A673 (cell line): ENCODE measurements around the gene TOMM34. TPM values are rescaled to one million over a fixed set of nuclear protein-coding genes. Genes with fewer than 3 reads are reported as not detected.

Experiments used
- Bru-seq: library from RNA; stranded (reverse); fragments of 400-500 nt; gene quantifications from one replicate; lab custom pipeline; 2021; lab: Mats Ljungman, UMichigan
- BruChase-seq, 2 experiments: library from RNA; stranded (reverse); fragments of 400-500 nt; gene quantifications; one replicate each; lab custom pipeline; 2021; lab: Mats Ljungman, UMichigan
- BruUV-seq: library from RNA; stranded (reverse); fragments of 400-500 nt; replicated peaks from 2 replicates; lab custom pipeline; 2021; lab: Mats Ljungman, UMichigan
- CTCF ChIA-PET: fragments of 300-600 bp; sonication (Branson Sonifier 250); formaldehyde crosslinking; loops from one replicate; lab custom pipeline; 2022; ENCODE audit warnings: antibody characterized with exemption; lab: Charles Lee
- POLR2A ChIA-PET: fragments of 300-600 bp; sonication (Branson Sonifier 250); formaldehyde crosslinking; loops from one replicate; lab custom pipeline; 2022; ENCODE audit warnings: antibody characterized with exemption; ENCODE audit not compliant: low non-redundant PET; lab: Charles Lee
- DNase-seq: peaks from one replicate; pipeline ENCODE4 v3.0.0-alpha.2; 2015; ENCODE audit warnings: low spot score
- H3K27ac ChIP-seq: fragments of 200-600 bp; sonication (generic); 2 replicates; pipeline ENCODE4 v1.5.1; 2016; ENCODE audit warnings: mixed run types, low read depth, mild to moderate bottlenecking, mixed read lengths, antibody characterized with exemption, low read length; ENCODE audit not compliant: poor library complexity, severe bottlenecking
- H3K27me3 ChIP-seq: fragments of 200-600 bp; sonication (generic); replicated peaks from 2 replicates; pipeline ENCODE4 v1.6.1; 2017; ENCODE audit warnings: mixed run types, low read depth, mild to moderate bottlenecking, mixed read lengths, antibody characterized with exemption, low read length; ENCODE audit not compliant: insufficient read depth, poor library complexity
- H3K36me3 ChIP-seq: fragments of 200-600 bp; sonication (generic); 2 replicates; pipeline ENCODE4 v1.6.1; 2016; ENCODE audit warnings: mixed run types, mild to moderate bottlenecking, mixed read lengths, antibody characterized with exemption, low read length; ENCODE audit not compliant: insufficient read depth, poor library complexity, severe bottlenecking
- H3K4me1 ChIP-seq: fragments of 200-600 bp; sonication (generic); 2 replicates; pipeline ENCODE4 v1.6.1; 2017; ENCODE audit warnings: mixed run types, mild to moderate bottlenecking, mixed read lengths, antibody characterized with exemption, low read length; ENCODE audit not compliant: insufficient read depth, poor library complexity, severe bottlenecking
- H3K4me3 ChIP-seq: fragments of 200-600 bp; sonication (generic); 2 replicates; pipeline ENCODE4 v1.5.1; 2016; ENCODE audit warnings: low read depth, mixed run types, mild to moderate bottlenecking, mixed read lengths, low read length; ENCODE audit not compliant: poor library complexity, severe bottlenecking
- H3K9me3 ChIP-seq: fragments of 200-600 bp; sonication (generic); 2 replicates; pipeline ENCODE4 v1.6.1; 2016; ENCODE audit warnings: mixed run types, low read depth, mild to moderate bottlenecking, mixed read lengths, antibody characterized with exemption, low read length; ENCODE audit not compliant: poor library complexity, severe bottlenecking
- EZH2 ChIP-seq: fragments of 200-600 bp; sonication (generic); IDR thresholded peaks from 2 replicates; pipeline ENCODE4 v1.6.1; 2017; ENCODE audit warnings: borderline replicate concordance, low read depth, mild to moderate bottlenecking, mixed read lengths, antibody characterized with exemption, low read length; ENCODE audit not compliant: poor library complexity, severe bottlenecking
- intact Hi-C: fragments of 100-400 bp; cut with micrococcal nuclease; formaldehyde crosslinking; loops from one replicate; pipeline ENCODE4 v1.10.0; 2022; ENCODE audit not compliant: unreplicated experiment
- long read RNA-seq: library from polyadenylated mRNA; stranded (forward); transcript quantifications from one replicate; pipeline ENCODE4 v2.0.0, GENCODE V29; 2022
- total RNA-seq: library from RNA; stranded (reverse); gene quantifications from 2 replicates; pipeline ENCODE4 v1.2.3, GENCODE V29; 2021
- TF ChIP-seq, protein P1 (sequence below): fragments of 300-800, 200-600 bp; sonication (generic); conservative IDR thresholded peaks from 2 replicates; pipeline ENCODE4 v1.5.1; 2017; ENCODE audit warnings: low read depth, mild to moderate bottlenecking, antibody characterized with exemption, low read length, moderate library complexity, mixed read lengths

TOMM34 gene, protein sequence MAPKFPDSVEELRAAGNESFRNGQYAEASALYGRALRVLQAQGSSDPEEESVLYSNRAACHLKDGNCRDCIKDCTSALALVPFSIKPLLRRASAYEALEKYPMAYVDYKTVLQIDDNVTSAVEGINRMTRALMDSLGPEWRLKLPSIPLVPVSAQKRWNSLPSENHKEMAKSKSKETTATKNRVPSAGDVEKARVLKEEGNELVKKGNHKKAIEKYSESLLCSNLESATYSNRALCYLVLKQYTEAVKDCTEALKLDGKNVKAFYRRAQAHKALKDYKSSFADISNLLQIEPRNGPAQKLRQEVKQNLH
- total RNA-seq (49.3 and 53.5 TPM in 2 replicates), Bru-seq, nascent RNA (percentile 76 among the genes with signal in this experiment), BruChase-seq, experiment 1, labeled RNA remaining after a 2-hour chase (percentile 69 among the genes with signal in this experiment), BruChase-seq, experiment 2, labeled RNA remaining after a 6-hour chase (percentile 77 among the genes with signal in this experiment)
- long read RNA-seq, transcript TOMM34-201 (7 exons, 2,062 nt): major isoform, 179 of 196 reads
- long read RNA-seq, partial matches to known transcripts: 5 of 196 reads
- long read RNA-seq, other reads (novel, unspliced or antisense): 12 of 196 reads

DNA sequence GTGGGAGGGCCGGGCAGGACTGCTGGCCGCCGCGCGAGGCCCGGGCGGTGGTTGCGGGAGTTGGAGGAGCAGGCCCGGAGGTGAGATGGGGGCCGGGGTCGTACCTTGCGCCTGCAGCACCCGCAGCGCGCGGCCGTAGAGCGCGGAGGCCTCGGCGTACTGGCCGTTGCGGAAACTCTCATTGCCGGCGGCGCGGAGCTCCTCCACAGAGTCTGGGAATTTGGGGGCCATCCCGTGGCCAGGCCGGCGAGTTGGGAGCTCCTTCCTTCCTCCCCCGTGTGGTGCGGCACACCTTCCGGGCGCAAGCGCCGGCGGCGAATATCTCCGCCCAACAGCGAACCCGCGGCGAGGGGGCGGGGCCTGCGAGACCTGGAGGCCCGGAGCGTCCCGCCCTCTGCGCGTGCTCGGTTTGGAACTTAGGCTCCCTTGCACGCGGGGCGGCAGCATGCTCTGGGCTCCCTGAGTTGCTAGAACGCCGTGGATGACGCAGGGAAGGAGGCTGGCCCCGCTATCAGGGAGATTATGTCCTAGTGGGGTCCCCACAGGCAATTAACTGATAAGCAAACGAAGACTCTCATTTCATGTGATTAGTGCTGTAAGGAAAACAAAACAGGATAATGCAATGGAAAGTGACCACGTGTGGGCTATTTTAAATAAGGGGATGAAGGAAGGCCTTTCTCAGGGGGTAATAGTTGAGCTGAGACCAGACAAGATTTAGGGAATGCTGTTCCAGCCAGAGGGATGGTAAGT lies at the start of gene TOMM34:
TSS of gene TOMM34 (minus strand) at position 295 of the 750 bp plus-strand sequence. CDS start at position 231, 64 bp downstream.
- no peak for TF ChIP-seq EZH2
- TF ChIP-seq, protein P1, sequence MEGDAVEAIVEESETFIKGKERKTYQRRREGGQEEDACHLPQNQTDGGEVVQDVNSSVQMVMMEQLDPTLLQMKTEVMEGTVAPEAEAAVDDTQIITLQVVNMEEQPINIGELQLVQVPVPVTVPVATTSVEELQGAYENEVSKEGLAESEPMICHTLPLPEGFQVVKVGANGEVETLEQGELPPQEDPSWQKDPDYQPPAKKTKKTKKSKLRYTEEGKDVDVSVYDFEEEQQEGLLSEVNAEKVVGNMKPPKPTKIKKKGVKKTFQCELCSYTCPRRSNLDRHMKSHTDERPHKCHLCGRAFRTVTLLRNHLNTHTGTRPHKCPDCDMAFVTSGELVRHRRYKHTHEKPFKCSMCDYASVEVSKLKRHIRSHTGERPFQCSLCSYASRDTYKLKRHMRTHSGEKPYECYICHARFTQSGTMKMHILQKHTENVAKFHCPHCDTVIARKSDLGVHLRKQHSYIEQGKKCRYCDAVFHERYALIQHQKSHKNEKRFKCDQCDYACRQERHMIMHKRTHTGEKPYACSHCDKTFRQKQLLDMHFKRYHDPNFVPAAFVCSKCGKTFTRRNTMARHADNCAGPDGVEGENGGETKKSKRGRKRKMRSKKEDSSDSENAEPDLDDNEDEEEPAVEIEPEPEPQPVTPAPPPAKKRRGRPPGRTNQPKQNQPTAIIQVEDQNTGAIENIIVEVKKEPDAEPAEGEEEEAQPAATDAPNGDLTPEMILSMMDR: no peak
- BruUV-seq: no TSS peak
- peaks cover 26% of the 10 kb centered on the region for H3K4me1 ChIP-seq
- no peaks in the 10 kb centered on the region for H3K27me3 ChIP-seq
- H3K4me3 ChIP-seq: peak within 1 kb of the TSS; percentile 77
- H3K9me3 ChIP-seq: no peaks in the 10 kb centered on the region
- DNase-seq: peak; percentile 97
- ChIA-PET CTCF (interaction anchor here (0.5 kb wide), 1 partner anchor 359 kb away, joined by 3 read pairs; no protein-coding TSS in a partner anchor), POLR2A (interaction anchor here (0.6 kb wide), 1 partner anchor 34 kb away, joined by 4 read pairs; no protein-coding TSS in a partner anchor)
- intact Hi-C loops: no loop called here
- peak within 1 kb of the TSS; percentile 47 for H3K27ac ChIP-seq
- peaks cover 13% of the 10 kb centered on the region for H3K36me3 ChIP-seq

DNA sequence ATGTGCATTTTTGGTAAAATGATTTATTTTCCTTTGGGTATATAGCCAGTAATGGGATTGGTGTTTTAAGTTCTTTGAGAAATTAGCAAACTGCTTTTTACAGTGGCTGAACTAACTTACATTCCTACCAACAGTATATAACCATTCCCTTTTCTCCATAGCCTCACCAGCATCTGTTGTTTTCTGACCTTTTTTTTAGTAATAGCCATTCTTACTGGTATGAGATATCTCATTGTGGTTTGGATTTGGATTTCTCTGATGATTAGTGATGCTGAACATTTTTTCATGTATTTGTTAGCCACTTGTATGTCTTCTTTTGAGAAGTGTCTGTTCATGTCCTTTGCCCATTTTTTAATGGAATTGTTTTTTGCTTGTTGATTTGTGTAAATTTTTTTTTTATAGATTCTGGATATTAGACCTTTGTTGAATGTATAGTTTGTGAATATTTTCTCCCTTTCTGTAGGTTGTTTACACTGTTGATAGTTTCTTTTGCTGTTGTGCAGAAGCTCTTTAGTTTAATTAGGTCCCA lies 48.4 kb upstream of the TOMM34 start:
- Histone ChIP-seq H3K9me3 (no peaks in the 10 kb centered on the region), H3K4me1 (no peaks in the 10 kb centered on the region), H3K4me3 (no peak overlapping the region), H3K27me3 (no peaks in the 10 kb centered on the region), H3K36me3 (peaks cover 12% of the 10 kb centered on the region), H3K27ac (no peak overlapping the region)
- TF ChIP-seq, protein P1: no peak
- no peak for TF ChIP-seq EZH2
- intact Hi-C loops: no loop called here
- BruUV-seq: no TSS peak
- ChIA-PET POLR2A (no interaction called here), CTCF (no interaction called here)
- DNase-seq: no peak

DNA sequence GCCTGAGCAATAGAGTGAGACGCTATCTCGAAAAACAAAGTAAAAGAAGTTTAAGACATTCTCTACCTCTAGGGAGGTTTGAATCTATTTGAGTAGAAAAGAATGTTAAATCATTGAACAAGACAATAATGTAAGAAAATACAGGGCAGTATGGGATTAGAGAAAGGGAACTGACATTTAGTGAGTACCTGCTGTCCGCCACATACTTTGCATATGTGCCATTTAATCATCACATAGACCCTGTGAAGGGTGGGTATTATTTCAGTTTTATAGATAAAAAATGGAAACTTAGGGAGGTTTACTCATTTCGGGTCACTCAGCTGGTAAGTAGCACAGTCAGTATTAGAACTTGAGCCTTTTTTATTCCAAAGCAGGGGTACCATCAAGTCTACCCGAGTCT lies 37.5 kb upstream of the TOMM34 start:
- no peak overlapping the region for H3K27ac ChIP-seq
- DNase-seq: no peak
- intact Hi-C loops: no loop called here
- no peaks in the 10 kb centered on the region for H3K27me3 ChIP-seq
- peaks cover 19% of the 10 kb centered on the region for H3K4me1 ChIP-seq
- no TSS peak for BruUV-seq
- no peak overlapping the region for H3K4me3 ChIP-seq
- ChIA-PET POLR2A (no interaction called here), CTCF (no interaction called here)
- no peak for TF ChIP-seq EZH2
- TF ChIP-seq, protein P1: no peak
- H3K9me3 ChIP-seq: no peaks in the 10 kb centered on the region
- H3K36me3 ChIP-seq: peaks cover 43% of the 10 kb centered on the region
